Measurements from ENCODE around the gene NUP205. TPM values are rescaled to one million over a fixed set of nuclear protein-coding genes. Genes with fewer than 3 reads are reported as not detected.

Gene NUP205
- total and polyA plus RNA-seq, 2 experiments from 2014 or later, result 15.2 to 44.6 TPM

DNA sequence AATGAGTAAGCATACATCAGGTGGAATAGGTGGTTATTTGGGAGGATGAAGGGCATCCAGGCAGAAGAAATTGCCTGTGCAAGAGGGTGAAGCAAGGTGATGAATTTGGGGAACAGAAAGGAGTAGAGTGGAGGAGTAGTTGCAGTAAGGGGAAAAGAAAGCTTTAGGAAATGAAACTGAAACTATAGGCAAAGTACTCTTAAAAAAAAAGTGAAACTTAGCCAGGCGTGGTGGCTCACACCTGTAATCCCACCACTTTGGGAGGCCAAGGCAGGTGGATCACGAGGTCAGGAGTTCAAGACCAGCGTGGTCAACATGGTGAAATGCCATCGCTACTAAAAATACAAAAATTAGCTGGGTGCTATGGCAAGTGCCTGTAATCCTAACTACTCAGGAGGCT lies 17.6 kb downstream of the NUP205 start:
- no peaks in the 10 kb centered on the region for H3K27me3 ChIP-seq
- no peak overlapping the region for H3K27ac ChIP-seq
- 94% methylated on average over 4 of the region's 4 CpGs for WGBS (ENCODE audit: low lambda C conversion rate, missing lambda C conversion rate)
- DNase-seq (ENCODE audit: low spot score), result no peak
- no peak overlapping the region for H3K4me2 ChIP-seq
- no peaks in the 10 kb centered on the region for H3K4me1 ChIP-seq (ENCODE audit: insufficient read depth)
- H3K36me3 ChIP-seq (replicated peaks; ENCODE audit: insufficient read depth, low read depth), result no peaks in the 10 kb centered on the region
- no peak overlapping the region for H3K4me3 ChIP-seq
- H3K79me2 ChIP-seq, result peaks cover 11% of the 10 kb centered on the region
- H3K9me2 ChIP-seq (replicated peaks; ENCODE audit: insufficient read depth), result no peaks in the 10 kb centered on the region
- no peaks in the 10 kb centered on the region for H3K9me3 ChIP-seq (ENCODE audit: low read depth)
- H2AFZ ChIP-seq, result no peak overlapping the region
- no peak for TF ChIP-seq EZH2 (IDR thresholded peaks at IDR 0.05; ENCODE audit: borderline replicate concordance)
- TF ChIP-seq, protein P1, sequence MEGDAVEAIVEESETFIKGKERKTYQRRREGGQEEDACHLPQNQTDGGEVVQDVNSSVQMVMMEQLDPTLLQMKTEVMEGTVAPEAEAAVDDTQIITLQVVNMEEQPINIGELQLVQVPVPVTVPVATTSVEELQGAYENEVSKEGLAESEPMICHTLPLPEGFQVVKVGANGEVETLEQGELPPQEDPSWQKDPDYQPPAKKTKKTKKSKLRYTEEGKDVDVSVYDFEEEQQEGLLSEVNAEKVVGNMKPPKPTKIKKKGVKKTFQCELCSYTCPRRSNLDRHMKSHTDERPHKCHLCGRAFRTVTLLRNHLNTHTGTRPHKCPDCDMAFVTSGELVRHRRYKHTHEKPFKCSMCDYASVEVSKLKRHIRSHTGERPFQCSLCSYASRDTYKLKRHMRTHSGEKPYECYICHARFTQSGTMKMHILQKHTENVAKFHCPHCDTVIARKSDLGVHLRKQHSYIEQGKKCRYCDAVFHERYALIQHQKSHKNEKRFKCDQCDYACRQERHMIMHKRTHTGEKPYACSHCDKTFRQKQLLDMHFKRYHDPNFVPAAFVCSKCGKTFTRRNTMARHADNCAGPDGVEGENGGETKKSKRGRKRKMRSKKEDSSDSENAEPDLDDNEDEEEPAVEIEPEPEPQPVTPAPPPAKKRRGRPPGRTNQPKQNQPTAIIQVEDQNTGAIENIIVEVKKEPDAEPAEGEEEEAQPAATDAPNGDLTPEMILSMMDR (IDR thresholded peaks at IDR 0.05; ENCODE audit: poor library complexity), result no peak
- no peak for TF ChIP-seq EZH2phosphoT487 (IDR thresholded peaks at IDR 0.05; ENCODE audit: low read depth, severe bottlenecking, unreplicated experiment)
- no peaks in the 10 kb centered on the region for H4K20me1 ChIP-seq (ENCODE audit: insufficient read depth, poor library complexity, severe bottlenecking)

DNA sequence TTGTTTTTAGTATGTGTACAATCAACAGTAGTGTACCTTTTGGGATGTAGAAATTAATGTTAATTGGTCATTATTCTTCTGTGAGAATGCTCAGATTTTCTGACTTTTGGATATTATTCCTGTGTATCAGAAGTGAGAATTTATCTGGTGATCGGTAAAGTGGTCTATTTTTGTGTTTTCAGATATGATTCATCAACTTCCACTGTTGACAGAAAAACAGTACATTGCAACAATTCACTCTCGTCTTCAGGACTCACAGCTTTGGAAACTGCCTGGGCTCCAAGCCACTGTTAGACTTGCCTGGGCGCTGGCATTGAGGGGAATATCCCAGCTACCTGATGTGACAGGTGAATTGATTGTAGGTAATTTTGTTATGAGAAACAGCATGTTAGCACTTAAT lies 20.9 kb downstream of the NUP205 start:
- no peaks in the 10 kb centered on the region for H4K20me1 ChIP-seq (ENCODE audit: insufficient read depth, poor library complexity, severe bottlenecking)
- H3K4me1 ChIP-seq (ENCODE audit: insufficient read depth), result no peaks in the 10 kb centered on the region
- H3K79me2 ChIP-seq, result no peaks in the 10 kb centered on the region
- no peak for DNase-seq (ENCODE audit: low spot score)
- no peak overlapping the region for H2AFZ ChIP-seq
- no peak for TF ChIP-seq EZH2 (IDR thresholded peaks at IDR 0.05; ENCODE audit: borderline replicate concordance)
- TF ChIP-seq EZH2phosphoT487 (IDR thresholded peaks at IDR 0.05; ENCODE audit: low read depth, severe bottlenecking, unreplicated experiment), result no peak
- TF ChIP-seq, protein P1 (IDR thresholded peaks at IDR 0.05; ENCODE audit: poor library complexity), result no peak
- no peaks in the 10 kb centered on the region for H3K27me3 ChIP-seq
- H3K4me2 ChIP-seq, result no peak overlapping the region
- H3K9me3 ChIP-seq (ENCODE audit: low read depth), result no peaks in the 10 kb centered on the region
- no peak overlapping the region for H3K4me3 ChIP-seq
- no peaks in the 10 kb centered on the region for H3K9me2 ChIP-seq (replicated peaks; ENCODE audit: insufficient read depth)
- WGBS (ENCODE audit: low lambda C conversion rate, missing lambda C conversion rate), result 99% methylated on average over 3 of the region's 3 CpGs
- H3K27ac ChIP-seq, result no peak overlapping the region
- no peaks in the 10 kb centered on the region for H3K36me3 ChIP-seq (replicated peaks; ENCODE audit: insufficient read depth, low read depth)

DNA sequence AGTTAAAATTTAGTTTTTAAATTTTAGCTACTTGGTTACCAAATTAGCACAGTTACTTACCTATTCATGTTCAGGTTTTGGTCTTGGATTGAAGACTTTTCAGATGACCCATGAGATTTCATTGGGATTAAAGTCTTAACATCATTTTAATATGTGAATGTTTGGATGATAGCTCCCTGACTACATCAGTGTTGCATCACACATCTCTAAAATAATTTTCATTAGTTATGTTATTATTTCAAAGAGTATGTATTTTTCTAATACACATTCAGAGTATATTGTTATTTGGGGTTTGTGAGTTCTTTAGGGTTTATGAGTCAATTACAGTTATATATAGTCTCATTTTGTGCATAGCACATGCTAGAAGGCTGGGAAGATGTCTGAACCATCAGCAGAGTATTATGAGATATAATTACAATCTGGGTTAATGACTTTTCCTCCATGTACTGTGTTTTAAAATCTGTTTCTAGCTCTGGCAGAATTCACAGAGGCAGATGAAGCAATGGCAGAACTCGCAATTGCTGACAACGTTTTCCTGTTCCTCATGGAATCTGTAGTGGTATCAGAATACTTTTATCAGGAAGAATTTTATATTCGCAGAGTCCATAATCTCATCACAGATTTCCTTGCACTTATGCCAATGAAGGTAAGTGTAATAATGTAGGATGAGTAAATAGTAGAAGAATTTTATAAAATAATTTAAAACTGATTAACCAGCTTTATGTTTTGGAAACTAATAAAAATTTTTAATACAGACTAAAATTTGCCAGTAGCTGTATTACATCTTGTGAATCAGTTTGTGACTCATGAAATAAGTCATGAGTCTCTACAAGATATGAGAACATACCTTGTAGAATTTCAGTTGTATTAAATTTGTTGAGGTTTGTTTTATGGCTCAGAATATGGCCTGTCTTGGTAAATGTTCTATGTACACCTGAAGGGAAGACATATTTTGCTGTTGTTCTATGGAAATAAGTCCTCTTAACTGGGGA lies 26.9 kb downstream of the NUP205 start:
- no peak overlapping the region for H3K27ac ChIP-seq
- no peaks in the 10 kb centered on the region for H3K79me2 ChIP-seq
- H3K36me3 ChIP-seq (replicated peaks; ENCODE audit: insufficient read depth, low read depth), result no peaks in the 10 kb centered on the region
- H3K4me3 ChIP-seq, result no peak overlapping the region
- H3K4me2 ChIP-seq, result no peak overlapping the region
- no peaks in the 10 kb centered on the region for H4K20me1 ChIP-seq (ENCODE audit: insufficient read depth, poor library complexity, severe bottlenecking)
- no peaks in the 10 kb centered on the region for H3K9me2 ChIP-seq (replicated peaks; ENCODE audit: insufficient read depth)
- H3K27me3 ChIP-seq, result no peaks in the 10 kb centered on the region
- H2AFZ ChIP-seq, result no peak overlapping the region
- TF ChIP-seq, protein P1 (IDR thresholded peaks at IDR 0.05; ENCODE audit: poor library complexity), result no peak
- no peak for TF ChIP-seq EZH2phosphoT487 (IDR thresholded peaks at IDR 0.05; ENCODE audit: low read depth, severe bottlenecking, unreplicated experiment)
- TF ChIP-seq EZH2 (IDR thresholded peaks at IDR 0.05; ENCODE audit: borderline replicate concordance), result no peak
- no peaks in the 10 kb centered on the region for H3K9me3 ChIP-seq (ENCODE audit: low read depth)
- H3K4me1 ChIP-seq (ENCODE audit: insufficient read depth), result no peaks in the 10 kb centered on the region
- WGBS (ENCODE audit: low lambda C conversion rate, missing lambda C conversion rate), result 97% methylated on average over 3 of the region's 3 CpGs
- no peak for DNase-seq (ENCODE audit: low spot score)

All from hepatocyte (in vitro differentiated cells).